ENCODE results near the gene SRGAP1. TPM values are rescaled to one million over a fixed set of nuclear protein-coding genes. Genes with fewer than 3 reads are reported as not detected.

Gene SRGAP1
- total and polyA plus RNA-seq, 2 of the 13 experiments (the other 11 are each of a cell fraction or from before 2014, with no cell fraction given) = 1.6 to 3.4 TPM

GRCh38 chr12:63917864-63918799 is 73.6 kb downstream of the SRGAP1 start (continued):
- TF ChIP-seq ZBTB40 (IDR thresholded peaks at IDR 0.05) = no peak
- TF ChIP-seq ZBTB40 (CRISPR knock-in tag; IDR thresholded peaks at IDR 0.05) = no peak
- TF ChIP-seq, protein P1, sequence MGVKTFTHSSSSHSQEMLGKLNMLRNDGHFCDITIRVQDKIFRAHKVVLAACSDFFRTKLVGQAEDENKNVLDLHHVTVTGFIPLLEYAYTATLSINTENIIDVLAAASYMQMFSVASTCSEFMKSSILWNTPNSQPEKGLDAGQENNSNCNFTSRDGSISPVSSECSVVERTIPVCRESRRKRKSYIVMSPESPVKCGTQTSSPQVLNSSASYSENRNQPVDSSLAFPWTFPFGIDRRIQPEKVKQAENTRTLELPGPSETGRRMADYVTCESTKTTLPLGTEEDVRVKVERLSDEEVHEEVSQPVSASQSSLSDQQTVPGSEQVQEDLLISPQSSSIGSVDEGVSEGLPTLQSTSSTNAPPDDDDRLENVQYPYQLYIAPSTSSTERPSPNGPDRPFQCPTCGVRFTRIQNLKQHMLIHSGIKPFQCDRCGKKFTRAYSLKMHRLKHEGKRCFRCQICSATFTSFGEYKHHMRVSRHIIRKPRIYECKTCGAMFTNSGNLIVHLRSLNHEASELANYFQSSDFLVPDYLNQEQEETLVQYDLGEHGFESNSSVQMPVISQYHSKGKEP (CRISPR knock-in tag; IDR thresholded peaks at IDR 0.05) = no peak
- TF ChIP-seq ZSCAN31 (CRISPR knock-in tag; IDR thresholded peaks at IDR 0.05; ENCODE audit: low read depth) = no peak
- no peak for TF ChIP-seq SIN3A (IDR thresholded peaks at IDR 0.05; ENCODE audit: borderline replicate concordance, low read depth, low read length)
- no peak for TF ChIP-seq REXO4 (CRISPR knock-in tag; IDR thresholded peaks at IDR 0.05; ENCODE audit: borderline replicate concordance)
- TF ChIP-seq ZNF253 (CRISPR knock-in tag; IDR thresholded peaks at IDR 0.05; ENCODE audit: borderline replicate concordance) = no peak
- no peak for TF ChIP-seq ELF4 (CRISPR knock-in tag; IDR thresholded peaks at IDR 0.05; ENCODE audit: borderline replicate concordance)
- peak; percentile 29; the same call in 1 of the 2 replicates for TF ChIP-seq HNF4A (CRISPR knock-in tag; IDR thresholded peaks at IDR 0.05)
- no peak for TF ChIP-seq ELF3 (CRISPR knock-in tag; IDR thresholded peaks at IDR 0.05)
- TF ChIP-seq FOXP4 (CRISPR knock-in tag; IDR thresholded peaks at IDR 0.05) = peak; percentile 65
- TF ChIP-seq SOX6 (IDR thresholded peaks at IDR 0.05) = no peak
- peak; percentile 80 for TF ChIP-seq SOX6 (CRISPR knock-in tag; IDR thresholded peaks at IDR 0.05)
- TF ChIP-seq HMG20B (CRISPR knock-in tag; conservative IDR thresholded peaks at IDR 0.05) = peak; percentile 15; the same call in 1 of the 2 replicates
- TF ChIP-seq CREB1 (IDR thresholded peaks at IDR 0.05) = no peak
- TF ChIP-seq CREB1 (CRISPR knock-in tag; IDR thresholded peaks at IDR 0.05) = peak; percentile 56
- TF ChIP-seq ZBTB38 (CRISPR knock-in tag; IDR thresholded peaks at IDR 0.05) = no peak
